SJCRH30 (cell line): ENCODE data around the gene DMWD. TPM values are rescaled to one million over a fixed set of nuclear protein-coding genes. Genes with fewer than 3 reads are reported as not detected.

Experiments used
- DNase-seq, 2 experiments: peaks; one replicate each; pipeline ENCODE4 v3.0.0-alpha.2; 2015 to 2020
- H3K27ac ChIP-seq: fragments of 250-450 bp; sonication (Bioruptor Pico); 2 replicates; pipeline ENCODE4 v1.5.1; 2020; ENCODE audit warnings: mild to moderate bottlenecking, moderate library complexity
- H3K27me3 ChIP-seq: fragments of 250-450 bp; sonication (Bioruptor Pico); 2 replicates; pipeline ENCODE4 v1.5.1; 2020; ENCODE audit warnings: mild to moderate bottlenecking, moderate library complexity
- H3K36me3 ChIP-seq: fragments of 250-450 bp; sonication (Bioruptor Pico); 2 replicates; pipeline ENCODE4 v1.5.1; 2020; ENCODE audit warnings: mild to moderate bottlenecking, moderate library complexity
- H3K4me1 ChIP-seq: fragments of 250-450 bp; sonication (Bioruptor Pico); 2 replicates; pipeline ENCODE4 v1.5.1; 2020; ENCODE audit warnings: mild to moderate bottlenecking, moderate library complexity
- H3K4me3 ChIP-seq: fragments of 250-450 bp; sonication (Bioruptor Pico); 2 replicates; pipeline ENCODE4 v1.5.1; 2020; ENCODE audit warnings: mild to moderate bottlenecking, moderate library complexity
- H3K9me3 ChIP-seq: fragments of 250-450 bp; sonication (Bioruptor Pico); replicated peaks from 2 replicates; pipeline ENCODE4 v1.5.1; 2020; ENCODE audit warnings: mild to moderate bottlenecking, moderate library complexity
- total RNA-seq: library from RNA; depleted of rRNA; stranded (reverse); fragments of >200 nt; shearing (Covaris generic); gene quantifications from 2 replicates; pipeline ENCODE4 v1.2.3, GENCODE V29; 2014

Gene DMWD
- total RNA-seq, 1 experiment from 2014 or later: 52.9 TPM

- no peaks in the 10 kb centered on the region for H3K9me3 ChIP-seq
- peaks cover 19% of the 10 kb centered on the region for H3K4me1 ChIP-seq
- peaks cover 44% of the 10 kb centered on the region for H3K36me3 ChIP-seq
- no peak overlapping the region for H3K27ac ChIP-seq
- H3K27me3 ChIP-seq: no peaks in the 10 kb centered on the region
- no peak for DNase-seq
- no peak overlapping the region for H3K4me3 ChIP-seq
Observed at GRCh38 chr19:45785097-45785496, 7.5 kb downstream of the DMWD start.

- Histone ChIP-seq H3K4me3 (no peak overlapping the region; the same call in 1 of the 2 replicates), H3K27me3 (no peaks in the 10 kb centered on the region), H3K9me3 (no peaks in the 10 kb centered on the region), H3K4me1 (peaks cover 23% of the 10 kb centered on the region), H3K36me3 (peaks cover 44% of the 10 kb centered on the region), H3K27ac (peak overlapping the region; percentile 99; the same call in 1 of the 2 replicates)
- DNase-seq: no peak
Observed at GRCh38 chr19:45784096-45784495, 8.5 kb downstream of the DMWD start.

GRCh38 chr19:45782820-45783785 lies 9.5 kb downstream of the DMWD start:
- H3K27ac ChIP-seq: peak overlapping the region; percentile 99
- DNase-seq: peak; percentile 74 to 75
- peaks cover 23% of the 10 kb centered on the region for H3K4me1 ChIP-seq
- peaks cover 45% of the 10 kb centered on the region for H3K36me3 ChIP-seq
- no peaks in the 10 kb centered on the region for H3K9me3 ChIP-seq
- H3K27me3 ChIP-seq: no peaks in the 10 kb centered on the region
- peak overlapping the region; percentile 84 for H3K4me3 ChIP-seq

- peak; percentile 78 for DNase-seq
- Histone ChIP-seq H3K4me1 (peaks cover 23% of the 10 kb centered on the region), H3K27ac (peak within 1 kb of the TSS; percentile 99), H3K27me3 (no peaks in the 10 kb centered on the region), H3K36me3 (peaks cover 53% of the 10 kb centered on the region), H3K4me3 (peak within 1 kb of the TSS; percentile 84), H3K9me3 (no peaks in the 10 kb centered on the region)
Observed at GRCh38 chr19:45782162-45782691, 10.4 kb downstream of the DMWD start, which contains the start of gene DMPK. Gene DMPK (minus strand): TSS chr19:45782490. CDS start chr19:45782352, 138 bp downstream.

- H3K27me3 ChIP-seq: no peaks in the 10 kb centered on the region
- DNase-seq: peak; percentile 90 to 93
- peaks cover 23% of the 10 kb centered on the region for H3K4me1 ChIP-seq
- no peaks in the 10 kb centered on the region for H3K9me3 ChIP-seq
- peak overlapping the region; percentile 84 for H3K4me3 ChIP-seq
- H3K27ac ChIP-seq: peak overlapping the region; percentile 99
- H3K36me3 ChIP-seq: peaks cover 59% of the 10 kb centered on the region
Observed at GRCh38 chr19:45781214-45782161, 11.2 kb downstream of the DMWD start.

- Histone ChIP-seq H3K4me1 (peaks cover 23% of the 10 kb centered on the region), H3K27me3 (no peaks in the 10 kb centered on the region), H3K9me3 (no peaks in the 10 kb centered on the region), H3K4me3 (peak overlapping the region; percentile 84), H3K27ac (peak overlapping the region; percentile 99), H3K36me3 (peaks cover 58% of the 10 kb centered on the region)
- DNase-seq: no peak
Observed at GRCh38 chr19:45780448-45781213, 12.0 kb downstream of the DMWD start.

- Histone ChIP-seq H3K36me3 (peaks cover 55% of the 10 kb centered on the region), H3K27ac (peak overlapping the region; percentile 99), H3K4me1 (peaks cover 23% of the 10 kb centered on the region), H3K9me3 (no peaks in the 10 kb centered on the region), H3K27me3 (no peaks in the 10 kb centered on the region), H3K4me3 (peak overlapping the region; percentile 84)
- DNase-seq: no peak
Observed at GRCh38 chr19:45780146-45780447, 12.5 kb downstream of the DMWD start.

GRCh38 chr19:45779231-45780145 lies 13.2 kb downstream of the DMWD start:
- Histone ChIP-seq H3K27ac (peak overlapping the region; percentile 99; the same call in 1 of the 2 replicates), H3K4me1 (peaks cover 18% of the 10 kb centered on the region), H3K9me3 (no peaks in the 10 kb centered on the region), H3K27me3 (no peaks in the 10 kb centered on the region), H3K4me3 (peak overlapping the region; percentile 84; the same call in 1 of the 2 replicates), H3K36me3 (peaks cover 57% of the 10 kb centered on the region)
- peak; percentile 77 to 80 for DNase-seq

- no peak for DNase-seq
- no peaks in the 10 kb centered on the region for H3K9me3 ChIP-seq
- no peak overlapping the region for H3K27ac ChIP-seq
- H3K4me3 ChIP-seq: no peak overlapping the region
- H3K36me3 ChIP-seq: peaks cover 65% of the 10 kb centered on the region
- H3K27me3 ChIP-seq: no peaks in the 10 kb centered on the region
- peaks cover 11% of the 10 kb centered on the region for H3K4me1 ChIP-seq
Observed at GRCh38 chr19:45778010-45778661, 14.5 kb downstream of the DMWD start.

GRCh38 chr19:45777395-45777961 lies 15.2 kb downstream of the DMWD start:
- Histone ChIP-seq H3K4me1 (peaks cover 9% of the 10 kb centered on the region), H3K9me3 (no peaks in the 10 kb centered on the region)

GRCh38 chr19:45774765-45775164 lies 17.9 kb downstream of the DMWD start:
- Histone ChIP-seq H3K9me3 (no peaks in the 10 kb centered on the region), H3K27me3 (no peaks in the 10 kb centered on the region), H3K27ac (no peak overlapping the region), H3K4me3 (no peak overlapping the region), H3K4me1 (peaks cover 7% of the 10 kb centered on the region), H3K36me3 (peaks cover 62% of the 10 kb centered on the region)
- no peak for DNase-seq

More at GRCh38 chr19:45777395-45777961, 15.2 kb downstream of the DMWD start:
- Histone ChIP-seq H3K27ac (no peak overlapping the region), H3K36me3 (peaks cover 69% of the 10 kb centered on the region), H3K4me3 (no peak overlapping the region), H3K27me3 (no peaks in the 10 kb centered on the region)
- DNase-seq: no peak

- H3K4me3 ChIP-seq: no peak overlapping the region
- H3K9me3 ChIP-seq: no peaks in the 10 kb centered on the region
- peaks cover 8% of the 10 kb centered on the region; the same call in 1 of the 2 replicates for H3K4me1 ChIP-seq
- no peaks in the 10 kb centered on the region for H3K27me3 ChIP-seq
- H3K27ac ChIP-seq: 0 out of 2 replicates have a peak overlapping the region, but pooled peaks have one; percentile 3
- H3K36me3 ChIP-seq: peaks cover 49% of the 10 kb centered on the region
- DNase-seq: no peak
Observed at GRCh38 chr19:45773384-45773783, 19.3 kb downstream of the DMWD start.
